NCI-H748 (cell line): ENCODE results near the gene AZIN2.
"Not testable (repeated sequence)": the region's sequence is repeated elsewhere in the genome, so short reads cannot be mapped to it uniquely, and the experiment has no call there.

Source experiments
- DNase-seq: peaks from one replicate; lab custom pipeline; 2025; ENCODE audit not compliant: unreplicated experiment; lab: John Stamatoyannopoulos, UW

AZIN2 gene

DNA sequence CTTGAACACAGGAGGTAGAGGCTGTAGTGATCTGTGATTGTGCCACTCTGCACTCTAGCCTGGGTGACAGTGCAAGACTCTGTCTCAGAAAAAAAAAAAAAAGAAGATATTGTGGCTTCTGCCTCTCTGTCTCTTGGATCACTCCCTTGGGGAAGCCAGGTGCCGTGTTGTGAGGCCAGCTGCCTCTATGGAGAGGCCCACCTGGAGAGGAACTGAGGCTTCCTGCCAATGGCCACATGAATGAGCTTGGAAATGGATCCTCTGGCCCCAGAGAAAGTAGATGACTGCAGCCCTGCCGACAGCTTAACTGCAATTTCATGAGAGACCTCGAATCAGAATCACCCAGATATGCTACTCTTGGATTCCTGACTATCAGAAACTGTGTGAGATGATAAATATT, 24.5 kb upstream of the AZIN2 start:
- DNase-seq: no peak

DNA sequence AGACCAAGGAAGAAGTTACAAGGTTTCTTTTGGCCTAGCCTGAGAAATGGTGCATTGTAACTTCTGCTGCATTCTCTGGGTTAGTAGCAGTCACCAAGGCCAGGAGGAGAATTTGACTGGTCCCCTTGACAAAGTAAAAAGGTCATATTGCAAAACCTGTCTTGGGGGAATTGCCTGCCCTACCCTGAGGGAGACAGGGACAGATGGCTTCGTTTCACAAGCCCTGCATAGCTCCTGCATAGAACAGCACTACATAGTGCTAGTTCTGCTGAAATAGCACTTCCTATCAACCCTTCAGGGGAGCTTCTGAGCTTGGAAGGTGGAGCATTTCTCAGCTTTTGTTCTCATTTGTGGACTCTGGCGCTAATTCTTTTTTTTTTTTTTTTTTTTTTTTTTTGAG, 23.9 kb upstream of the AZIN2 start:
- no peak for DNase-seq

GRCh38 chr1:33060579-33061083, 20.3 kb upstream of the AZIN2 start:
- DNase-seq: no peak

- DNase-seq: no peak
Measured at GRCh38 chr1:33061834-33062233, 19.1 kb upstream of the AZIN2 start.

- not testable (repeated sequence) for DNase-seq
Measured at GRCh38 chr1:33064284-33064683, 16.7 kb upstream of the AZIN2 start.

DNA sequence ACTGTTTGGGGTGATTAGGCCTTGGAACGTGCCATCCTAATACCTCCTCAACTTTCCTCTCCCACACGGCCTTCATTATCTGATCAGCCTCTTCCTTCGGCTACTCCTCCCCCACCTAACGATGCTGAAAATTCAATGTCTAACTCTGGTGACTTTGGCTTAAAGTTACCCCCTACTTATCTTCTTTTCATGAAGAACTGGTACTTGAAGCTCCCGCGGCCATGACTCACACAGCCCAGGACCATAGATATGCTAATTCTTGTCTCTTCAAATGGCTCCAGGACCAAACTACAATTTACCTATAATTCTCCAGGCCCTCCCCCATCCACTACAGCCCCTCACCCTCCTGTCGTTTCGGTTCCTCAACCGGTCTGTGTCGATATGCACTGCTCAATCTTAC, 15.7 kb upstream of the AZIN2 start:
- no peak for DNase-seq

GRCh38 chr1:33066477-33066876, 14.5 kb upstream of the AZIN2 start:
- not testable (repeated sequence) for DNase-seq

DNA sequence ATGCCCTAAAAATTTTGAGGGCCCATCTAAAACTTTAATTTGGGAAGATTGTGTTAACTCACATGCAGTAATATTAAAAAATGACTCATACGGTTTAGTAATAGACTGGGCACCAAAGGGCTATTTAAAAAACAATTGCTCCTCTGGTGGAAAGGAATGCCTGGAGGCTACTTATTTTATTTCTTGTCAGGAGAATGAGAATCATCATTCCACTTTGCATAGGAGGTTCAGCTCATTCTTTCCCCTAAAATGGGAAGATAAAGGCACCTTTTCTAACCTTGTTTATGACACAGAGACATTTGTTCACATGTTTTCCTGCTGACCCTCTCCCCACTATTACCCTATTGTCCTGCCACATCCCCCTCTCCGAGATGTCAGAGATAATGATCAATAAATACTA, 12.8 kb upstream of the AZIN2 start:
- DNase-seq: not testable (repeated sequence)

- DNase-seq: no peak
Measured at GRCh38 chr1:33070628-33071027, 10.3 kb upstream of the AZIN2 start.

- no peak for DNase-seq
Measured at GRCh38 chr1:33072707-33073106, 8.2 kb upstream of the AZIN2 start.

GRCh38 chr1:33074193-33074945, 6.6 kb upstream of the AZIN2 start:
- no peak for DNase-seq

DNA sequence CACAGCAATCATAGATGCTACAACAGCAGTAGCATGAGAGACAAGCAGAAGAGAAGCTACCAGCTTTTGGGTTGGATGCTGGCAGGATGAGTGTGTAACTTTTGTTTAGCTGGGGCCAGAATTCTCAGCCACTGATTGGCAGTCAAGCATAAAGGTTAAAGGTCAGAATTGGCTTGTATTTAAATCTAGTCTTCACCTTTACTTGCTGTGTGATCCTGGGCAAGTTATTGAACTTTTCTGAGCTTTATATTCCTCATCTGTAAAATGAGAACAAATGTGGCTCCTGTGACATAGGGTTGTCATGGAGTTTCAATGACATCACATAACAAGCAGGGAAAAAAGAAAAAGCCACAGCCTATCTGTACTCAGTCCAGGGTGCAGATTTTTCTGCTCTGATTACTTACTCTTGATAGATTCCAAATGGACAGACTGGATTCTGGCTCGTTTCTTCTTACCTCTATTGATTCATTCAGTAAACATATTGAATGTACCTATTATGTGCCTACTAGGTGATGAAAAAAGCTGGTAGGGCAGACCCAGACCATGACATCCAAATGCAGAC, 2.8 kb upstream of the AZIN2 start:
- DNase-seq: no peak

GRCh38 chr1:33080373-33080772, 580 bp upstream of the AZIN2 start:
- DNase-seq: no peak

GRCh38 chr1:33081554-33082305, 777 bp downstream of the AZIN2 start:
- peak; percentile 11 for DNase-seq

DNA sequence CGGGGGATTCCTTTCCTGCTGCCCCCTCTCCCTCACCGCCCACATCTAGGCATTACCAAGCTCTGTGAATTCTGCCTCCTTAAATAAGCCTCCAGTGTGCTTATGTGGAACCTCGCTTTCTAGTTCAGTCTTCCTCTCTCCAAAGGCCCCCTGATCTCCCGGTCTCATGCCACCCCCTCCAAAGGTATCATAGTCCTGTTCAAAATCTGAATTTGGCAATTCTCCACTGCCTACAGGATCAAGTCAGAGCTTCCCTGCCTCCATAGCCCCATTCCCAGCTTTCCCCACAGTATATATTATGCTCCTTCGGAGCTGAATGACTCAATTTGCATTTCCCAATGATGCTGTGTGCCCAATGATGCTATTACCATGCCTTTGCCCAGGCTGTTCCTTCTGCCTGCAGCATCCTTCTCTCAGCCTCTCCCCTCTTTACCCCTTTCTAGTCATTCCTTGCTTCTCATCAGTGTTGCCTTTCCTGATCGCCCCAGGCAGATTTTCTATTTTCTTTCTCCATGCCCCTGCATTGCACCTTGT, 1.7 kb downstream of the AZIN2 start:
- no peak for DNase-seq

- DNase-seq: no peak
Measured at GRCh38 chr1:33085332-33085731, 4.4 kb downstream of the AZIN2 start.

GRCh38 chr1:33086384-33086850, 5.5 kb downstream of the AZIN2 start:
- DNase-seq: peak; percentile 63

DNA sequence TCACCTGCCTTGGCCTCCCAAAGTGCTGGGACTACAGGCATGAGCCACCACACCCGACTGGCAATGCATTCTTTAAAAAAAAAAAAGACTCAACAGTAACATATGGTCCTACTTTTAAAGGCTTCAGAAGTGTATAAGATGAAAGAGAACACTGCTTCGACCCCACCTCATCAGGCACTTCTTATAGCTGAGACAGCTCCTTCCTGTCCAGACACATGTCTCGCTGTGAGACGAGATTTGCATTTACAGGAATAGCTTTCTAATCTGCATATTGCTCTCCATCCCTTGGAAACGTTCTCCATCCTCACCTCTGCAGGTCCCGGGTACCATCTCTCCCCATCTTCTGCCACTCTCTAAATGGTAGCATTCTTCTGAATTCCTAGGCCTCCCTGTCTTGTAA, 6.7 kb downstream of the AZIN2 start:
- DNase-seq: no peak

GRCh38 chr1:33088119-33088906, 7.4 kb downstream of the AZIN2 start:
- DNase-seq: no peak

GRCh38 chr1:33089457-33089856, 8.5 kb downstream of the AZIN2 start:
- no peak for DNase-seq

DNA sequence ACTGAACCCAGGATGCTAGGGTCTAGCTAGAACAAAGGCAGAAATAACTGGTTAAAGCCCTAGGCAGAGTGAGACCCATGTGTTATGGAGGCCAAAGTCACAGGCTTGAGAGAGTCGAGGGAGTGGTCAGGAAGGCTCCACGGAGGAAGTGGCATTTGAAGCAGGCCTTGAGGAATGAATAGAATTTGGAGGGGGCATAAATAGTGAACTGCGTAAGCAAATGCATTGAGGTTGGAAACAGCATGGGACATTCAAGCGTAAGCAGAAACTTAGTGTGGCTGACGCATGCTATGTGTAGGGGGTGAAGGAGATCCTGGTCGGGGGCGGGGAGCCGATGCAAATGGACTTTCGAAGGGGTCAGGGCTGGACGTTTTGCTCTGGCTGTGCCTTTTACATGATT, 11.5 kb downstream of the AZIN2 start:
- no peak for DNase-seq
